ENCODE results near the gene SAPCD2.

The SAPCD2 gene

DNA sequence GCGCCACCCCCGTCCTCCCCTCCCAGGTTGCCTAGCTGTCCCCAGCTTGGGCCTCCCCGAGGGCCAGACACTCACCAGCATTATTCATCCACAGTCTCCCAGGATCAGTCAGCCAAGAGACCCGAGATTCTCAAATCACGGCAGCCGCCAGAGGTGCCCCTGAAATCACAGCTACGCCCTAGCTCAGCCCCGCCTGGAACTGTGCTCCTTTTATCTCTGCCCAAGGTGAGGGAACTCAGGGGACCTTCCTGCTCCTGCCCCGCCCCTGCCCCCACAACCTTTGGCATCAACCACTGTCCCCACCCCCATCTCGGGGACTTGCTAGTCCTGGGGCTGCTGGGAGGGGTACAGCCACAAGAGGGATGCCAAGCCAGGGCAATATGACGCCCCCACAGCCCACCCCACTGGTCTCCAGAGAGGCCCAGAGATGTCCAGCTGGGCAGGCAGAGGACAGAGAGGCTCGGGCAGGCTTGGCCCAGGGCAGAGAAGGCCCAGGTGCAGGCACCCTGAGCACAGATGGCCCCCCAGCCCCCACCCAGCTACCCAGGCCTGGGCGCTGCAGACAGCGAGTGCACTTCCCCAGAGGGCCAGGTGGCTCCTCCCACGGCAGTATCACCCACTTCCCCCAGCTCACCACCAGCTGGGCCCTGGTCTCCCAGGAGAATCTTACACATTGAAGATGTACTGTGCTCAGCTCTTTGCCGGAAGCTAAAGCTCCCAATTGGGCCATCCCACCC, 38.3 kb downstream of the SAPCD2 start, which contains the start of gene FUT7:
Gene FUT7, minus strand, starts transcription at position 185 of the 737 bp plus-strand sequence. Its CDS starts 97 bp downstream, at position 88.
- DNase-seq (ENCODE audit: low read depth in 2 of 2): no peak

GRCh38 chr9:137030538-137031527, 39.5 kb downstream of the SAPCD2 start:
- DNase-seq (ENCODE audit: low read depth in 2 of 2): no peak

- no peak for DNase-seq (ENCODE audit: low read depth in 2 of 2)
These were observed 40.4 kb downstream of the SAPCD2 start for GRCh38 chr9:137030006-137030405.

GRCh38 chr9:137029058-137029936, 41.1 kb downstream of the SAPCD2 start:
- DNase-seq (ENCODE audit: low read depth in 2 of 2): no peak

- DNase-seq (ENCODE audit: low read depth in 2 of 2): no peak
These were observed 41.9 kb downstream of the SAPCD2 start for GRCh38 chr9:137028263-137029057.

- no peak for DNase-seq (ENCODE audit: low read depth in 2 of 2)
These were observed 42.7 kb downstream of the SAPCD2 start, which contains the start of gene ABCA2 for GRCh38 chr9:137027369-137028262. Gene ABCA2, minus strand, starts transcription at chr9:137028237. Its CDS starts 97 bp downstream, at chr9:137028140.

GRCh38 chr9:137026828-137027227, 43.5 kb downstream of the SAPCD2 start:
- no peak for DNase-seq (ENCODE audit: low read depth in 2 of 2)

DNA sequence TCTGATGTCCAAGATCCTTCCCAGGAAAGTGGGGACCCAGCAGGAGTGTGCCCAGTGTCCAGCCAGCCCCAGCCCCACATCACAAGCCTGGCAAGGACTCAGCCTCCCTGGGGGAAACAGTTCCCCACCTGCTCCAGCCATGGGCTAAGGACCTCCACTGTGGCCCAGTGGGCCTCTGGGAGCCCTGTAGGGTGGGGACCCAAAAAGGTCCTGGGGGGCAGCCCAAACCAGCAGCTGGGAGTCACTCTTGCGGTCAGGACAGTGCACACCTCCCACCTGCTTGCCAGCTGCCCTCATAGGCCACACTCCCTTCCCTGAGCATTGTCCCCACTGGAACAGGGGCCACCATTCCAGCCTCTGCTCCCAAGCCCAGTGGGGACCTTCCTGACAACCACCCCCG, 44.0 kb downstream of the SAPCD2 start:
- DNase-seq (ENCODE audit: low read depth in 2 of 2): no peak

DNA sequence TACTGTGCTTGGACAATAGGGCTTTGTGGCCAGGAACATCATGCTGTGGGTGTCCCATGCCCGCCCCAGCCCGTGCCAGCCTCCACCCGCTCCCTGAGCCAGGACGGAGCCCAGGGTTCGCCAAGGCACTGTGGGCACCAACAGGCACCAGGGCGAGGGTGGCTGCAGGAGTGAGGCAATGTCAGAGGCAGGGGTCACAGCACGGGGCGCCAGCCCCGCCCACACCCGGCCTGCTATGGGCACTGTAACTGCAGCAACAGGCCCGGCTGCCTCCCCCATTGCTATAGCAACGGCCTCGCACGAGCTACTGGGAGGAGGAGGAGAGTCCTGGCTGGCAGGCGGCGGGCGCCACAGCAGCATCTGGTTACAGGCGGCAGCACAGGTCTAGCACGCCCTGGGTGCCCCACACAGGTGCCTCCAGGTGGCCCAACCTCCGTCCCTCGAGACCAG, 44.8 kb downstream of the SAPCD2 start:
- no peak for DNase-seq (ENCODE audit: low read depth in 2 of 2)

DNA sequence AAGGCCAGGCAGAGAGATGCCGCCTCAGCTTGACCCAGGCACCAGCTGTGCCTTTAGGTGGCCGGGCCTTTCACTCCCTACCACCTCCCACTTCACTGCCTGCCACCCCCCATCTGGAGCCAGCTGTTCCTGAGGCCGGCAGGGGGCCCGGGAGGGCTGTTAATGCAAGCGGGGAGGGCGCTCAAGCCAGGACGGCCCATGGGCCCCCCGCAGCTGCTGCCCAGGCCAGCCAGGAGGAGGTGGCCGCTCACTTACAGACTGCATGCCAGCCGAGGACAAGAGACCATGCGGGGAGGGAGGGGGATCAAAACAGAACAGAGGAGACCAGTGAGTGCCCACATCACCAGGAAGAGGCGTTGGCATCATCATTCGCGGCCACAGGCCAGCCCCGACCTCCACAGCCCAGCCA, 46.8 kb downstream of the SAPCD2 start:
- DNase-seq (ENCODE audit: low read depth in 2 of 2): no peak

GRCh38 chr9:137023157-137023556, 47.2 kb downstream of the SAPCD2 start:
- no peak for DNase-seq (ENCODE audit: low read depth in 2 of 2)

DNA sequence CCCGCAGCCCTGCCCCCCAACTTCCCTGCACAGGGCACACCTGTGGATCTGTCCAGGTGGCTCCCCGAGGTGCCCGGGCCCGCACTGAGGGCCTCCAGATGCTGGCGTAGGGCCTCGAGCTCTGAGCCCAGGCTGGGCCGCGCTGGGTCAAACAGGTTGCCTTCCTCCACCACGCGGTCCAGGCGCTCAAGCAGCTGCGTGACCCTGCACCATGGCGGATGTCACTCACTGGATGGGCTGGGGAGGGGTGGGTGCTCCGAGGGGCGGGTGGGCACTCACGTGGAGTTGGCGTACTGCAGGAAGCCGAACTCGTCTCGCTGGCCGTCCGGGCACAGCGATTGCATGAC, 47.7 kb downstream of the SAPCD2 start:
- DNase-seq (ENCODE audit: low read depth in 2 of 2): no peak

- DNase-seq (ENCODE audit: low read depth in 2 of 2): no peak
These were observed 48.2 kb downstream of the SAPCD2 start for GRCh38 chr9:137021979-137022661.

GRCh38 chr9:137021568-137021978, 48.8 kb downstream of the SAPCD2 start:
- no peak for DNase-seq (ENCODE audit: low read depth in 2 of 2)

GRCh38 chr9:137020771-137021567, 49.4 kb downstream of the SAPCD2 start:
- DNase-seq (ENCODE audit: low read depth in 2 of 2): no peak

- no peak for DNase-seq (ENCODE audit: low read depth in 2 of 2)
These were observed 50.3 kb downstream of the SAPCD2 start for GRCh38 chr9:137019891-137020683.
